ENCODE results near the gene EXOC1L. TPM values are rescaled to one million over a fixed set of nuclear protein-coding genes. Genes with fewer than 3 reads are reported as not detected.

Gene EXOC1L
- total RNA-seq, 4 donors from 2014 or later = not detected

GRCh38 chr4:55865228-55865806, 45.7 kb downstream of the EXOC1L start:
- no peaks in the 10 kb centered on the region for H3K9me3 ChIP-seq
- WGBS, 2 donors (ENCODE audit: low coverage in 1 of 2) = 20 to 45% methylated on average over 2 of the region's 2 CpGs
- no peak overlapping the region for H3K4me3 ChIP-seq
- ATAC-seq = no peak
- TF ChIP-seq POLR2AphosphoS5 (IDR thresholded peaks at IDR 0.05) = no peak
- TF ChIP-seq EP300 (IDR thresholded peaks at IDR 0.05) = no peak
- TF ChIP-seq CTCF (IDR thresholded peaks at IDR 0.05) = no peak
- H3K27me3 ChIP-seq = no peaks in the 10 kb centered on the region
- H3K4me1 ChIP-seq = peaks cover 3 to 23% (median 12%) of the 10 kb centered on the region in 3 donors
- peak overlapping the region; percentile 18 to 73 (median 72) for H3K27ac ChIP-seq
- peaks cover 4 to 68% of the 10 kb centered on the region in 2 donors for H3K36me3 ChIP-seq

GRCh38 chr4:55866290-55866907, 46.8 kb downstream of the EXOC1L start:
- ATAC-seq = peak; percentile 94

GRCh38 chr4:55866973-55867574, 47.5 kb downstream of the EXOC1L start:
- peaks cover 4 to 68% of the 10 kb centered on the region in 2 donors for H3K36me3 ChIP-seq
- 10 to 12% methylated on average over 4 of the region's 4 CpGs for WGBS, 2 donors (ENCODE audit: low coverage in 1 of 2)

More at GRCh38 chr4:55866290-55866907, 46.8 kb downstream of the EXOC1L start:
- no peaks in the 10 kb centered on the region for H3K27me3 ChIP-seq
- no peak for TF ChIP-seq CTCF (IDR thresholded peaks at IDR 0.05)
- peak; percentile 77 for TF ChIP-seq POLR2AphosphoS5 (IDR thresholded peaks at IDR 0.05)
- no peaks in the 10 kb centered on the region for H3K9me3 ChIP-seq
- peaks cover 4 to 68% of the 10 kb centered on the region in 2 donors for H3K36me3 ChIP-seq
- H3K27ac ChIP-seq = peak overlapping the region; percentile 34 to 73 (median 72)
- H3K4me3 ChIP-seq = no peak overlapping the region
- H3K4me1 ChIP-seq = peaks cover 3 to 23% (median 12%) of the 10 kb centered on the region in 3 donors
- WGBS, 2 donors (ENCODE audit: low coverage in 1 of 2) = 46 to 50% methylated on average over 2 of the region's 2 CpGs

GRCh38 chr4:55868581-55869090, 49.0 kb downstream of the EXOC1L start:
- Histone ChIP-seq H3K27ac (no peak overlapping the region), H3K9me3 (no peaks in the 10 kb centered on the region), H3K4me3 (no peak overlapping the region), H3K27me3 (no peaks in the 10 kb centered on the region), H3K36me3 (peaks cover 4 to 67% of the 10 kb centered on the region in 2 donors), H3K4me1 (peaks cover 3 to 23% (median 12%) of the 10 kb centered on the region in 3 donors)
- 100% methylated on average over 1 of the region's 1 CpG for WGBS, 2 donors (ENCODE audit: low coverage in 1 of 2)
- no peak for ATAC-seq
- TF ChIP-seq POLR2A (IDR thresholded peaks at IDR 0.05) = no peak
- TF ChIP-seq CTCF (IDR thresholded peaks at IDR 0.05) = no peak
- TF ChIP-seq POLR2AphosphoS5 (IDR thresholded peaks at IDR 0.05) = no peak
- no peak for TF ChIP-seq EP300 (IDR thresholded peaks at IDR 0.05)

More at GRCh38 chr4:55866973-55867574, 47.5 kb downstream of the EXOC1L start:
- Histone ChIP-seq H3K4me3 (no peak overlapping the region), H3K27me3 (no peaks in the 10 kb centered on the region), H3K27ac (peak overlapping the region in 2 of 4 donors; percentile 71 to 73), H3K9me3 (no peaks in the 10 kb centered on the region), H3K4me1 (peaks cover 3 to 23% (median 12%) of the 10 kb centered on the region in 3 donors)
- ATAC-seq = peak; percentile 72
- peak; percentile 65 to 73 (median 72) for TF ChIP-seq CTCF (IDR thresholded peaks at IDR 0.05)
- no peak for TF ChIP-seq POLR2A (IDR thresholded peaks at IDR 0.05)

Measured in gastroesophageal sphincter (tissue), 4 donors.